Kasumi-1 (cell line): ENCODE data around the gene TSPAN14.
"Not testable (repeated sequence)": the region's sequence is repeated elsewhere in the genome, so short reads cannot be mapped to it uniquely, and the experiment has no call there.

Experiments used
- DNase-seq, 2 experiments: peaks; one replicate each; lab custom pipeline; 2025; lab: John Stamatoyannopoulos, UW

The TSPAN14 gene

DNA sequence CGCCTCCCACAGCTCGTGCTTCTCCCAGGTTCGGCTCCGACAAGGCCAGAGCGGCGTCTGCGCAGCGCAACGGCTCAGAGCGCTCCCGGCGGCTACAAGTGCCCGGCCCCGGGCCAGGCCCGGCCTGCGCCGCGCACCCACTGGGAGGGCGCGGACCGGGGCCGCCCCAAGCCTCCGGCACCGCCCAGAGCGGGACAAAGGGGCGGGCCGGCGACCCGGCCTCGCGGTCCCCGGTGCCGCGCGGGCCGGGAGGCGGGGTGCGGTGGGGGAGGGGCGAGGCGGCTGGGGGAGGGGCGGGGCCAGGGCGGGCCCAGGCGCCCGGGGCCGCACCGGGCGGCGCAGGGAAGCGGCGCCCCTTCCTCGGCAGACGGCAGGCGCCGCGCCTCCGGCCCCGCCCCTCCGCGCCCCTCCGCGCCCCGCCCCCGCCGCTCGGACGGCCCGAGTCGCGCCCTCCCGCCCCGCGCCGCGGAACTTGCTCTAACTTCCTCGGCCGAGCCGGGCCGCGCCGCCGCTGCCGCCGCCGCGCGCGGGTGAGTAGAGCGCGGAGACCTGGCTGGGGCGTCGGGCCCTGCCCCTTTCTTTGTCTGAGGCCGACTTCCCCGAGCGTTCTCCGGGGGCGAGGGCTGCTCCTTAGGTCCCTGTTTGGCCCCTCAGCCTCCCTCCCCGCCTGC is at the start of gene TSPAN14:
Gene TSPAN14, plus strand, starts transcription at position 469 of the 671 bp plus-strand sequence. CDS start 34,924 bp downstream, outside the sequence.
- DNase-seq: peak; percentile 53 to 69

GRCh38 chr10:80405035-80405434 is 49.1 kb upstream of the TSPAN14 start:
- no peak for DNase-seq

- DNase-seq: peak in 1 of 2 experiments; percentile 18
Measured at GRCh38 chr10:80405626-80406025, 48.5 kb upstream of the TSPAN14 start.

DNA sequence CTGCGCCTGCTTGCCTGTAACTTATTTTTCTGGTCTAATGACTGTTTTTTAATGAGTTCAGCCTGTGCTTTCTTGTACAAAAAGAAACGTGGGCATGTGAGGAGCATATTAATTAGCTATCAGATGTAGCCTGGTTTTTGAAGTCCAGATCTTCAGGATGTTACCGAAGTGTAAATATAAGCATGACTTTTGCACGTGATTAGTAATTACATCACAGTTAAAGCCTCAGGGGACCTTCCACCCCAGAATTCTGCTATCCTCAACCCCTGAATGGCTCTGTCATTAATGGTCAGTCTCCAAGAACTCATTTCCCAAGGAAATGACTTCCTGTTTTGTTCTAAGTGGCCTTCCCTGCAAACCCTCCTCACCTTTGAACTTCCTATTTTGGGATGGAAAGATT is 47.9 kb upstream of the TSPAN14 start:
- no peak for DNase-seq

DNA sequence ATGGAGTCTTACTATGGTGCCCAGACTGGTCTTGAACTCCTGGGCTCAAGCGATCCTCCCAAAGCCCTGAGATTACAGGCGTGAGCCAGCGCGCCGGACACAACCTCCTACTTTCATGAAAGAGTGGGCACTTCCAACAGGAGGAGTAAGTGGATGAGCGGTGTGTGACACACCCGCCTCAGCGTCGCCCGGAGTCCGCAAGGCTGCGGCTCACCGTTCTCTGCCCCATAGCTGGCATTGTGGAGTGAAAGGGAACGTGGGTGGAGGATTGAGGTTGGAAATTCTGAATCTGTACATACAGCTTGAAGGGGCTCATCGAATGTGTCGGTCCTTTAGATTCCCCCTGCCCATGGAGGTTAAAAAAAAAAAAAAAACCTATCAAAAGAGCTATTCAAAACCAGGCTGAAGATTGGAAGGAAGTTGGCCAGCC is 46.3 kb upstream of the TSPAN14 start:
- DNase-seq: no peak

DNA sequence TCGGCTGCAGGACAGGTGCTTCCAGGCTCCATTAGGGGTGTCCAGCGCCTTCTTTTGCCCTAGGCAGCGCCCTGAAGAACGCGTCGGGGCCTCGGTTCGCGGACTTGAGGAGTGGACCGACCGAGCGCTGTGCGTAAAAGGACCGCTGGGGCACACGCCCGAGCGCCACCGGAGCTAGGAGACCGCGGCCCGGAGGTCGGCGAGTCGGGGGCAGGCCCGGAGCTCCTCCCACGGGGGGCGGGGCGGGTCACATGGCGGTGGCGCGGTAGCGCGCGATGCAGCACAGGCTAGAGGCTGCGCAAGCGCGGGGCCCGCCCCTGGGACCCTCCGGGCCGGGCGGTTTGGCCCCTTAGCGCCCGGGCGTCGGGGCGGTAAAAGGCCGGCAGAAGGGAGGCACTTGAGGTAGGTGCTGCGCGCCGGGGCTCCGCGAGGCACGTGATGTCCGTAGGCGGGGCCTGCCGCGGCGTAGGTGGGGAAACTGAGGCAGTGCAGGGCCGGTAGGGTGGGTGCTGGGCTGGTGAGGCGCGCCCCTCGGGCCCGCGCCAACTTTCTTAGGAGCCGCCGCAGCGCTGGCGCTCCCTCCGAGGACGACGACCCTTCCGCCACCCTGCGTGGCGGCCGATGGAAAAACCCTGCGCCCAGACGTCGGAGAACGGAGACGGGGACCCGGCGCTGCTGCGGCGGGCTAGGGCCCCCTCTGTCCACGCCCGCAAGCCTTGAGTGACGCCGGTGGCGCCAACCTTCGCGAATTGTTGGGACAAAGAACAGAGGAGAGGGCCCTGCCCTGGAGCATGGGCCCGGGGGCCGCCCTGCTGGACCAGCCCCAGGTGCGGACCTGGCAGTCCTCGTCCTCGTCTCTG is 45.6 kb upstream of the TSPAN14 start, which contains the start of gene PRXL2A:
Gene PRXL2A, plus strand, starts transcription at position 310 of the 860 bp plus-strand sequence. CDS start 11,917 bp downstream, outside the sequence.
- peak; percentile 78 to 80 for DNase-seq

- no peak for DNase-seq
Measured at GRCh38 chr10:80409121-80409520, 45.0 kb upstream of the TSPAN14 start.

GRCh38 chr10:80410122-80410521 is 44.0 kb upstream of the TSPAN14 start:
- no peak for DNase-seq

DNA sequence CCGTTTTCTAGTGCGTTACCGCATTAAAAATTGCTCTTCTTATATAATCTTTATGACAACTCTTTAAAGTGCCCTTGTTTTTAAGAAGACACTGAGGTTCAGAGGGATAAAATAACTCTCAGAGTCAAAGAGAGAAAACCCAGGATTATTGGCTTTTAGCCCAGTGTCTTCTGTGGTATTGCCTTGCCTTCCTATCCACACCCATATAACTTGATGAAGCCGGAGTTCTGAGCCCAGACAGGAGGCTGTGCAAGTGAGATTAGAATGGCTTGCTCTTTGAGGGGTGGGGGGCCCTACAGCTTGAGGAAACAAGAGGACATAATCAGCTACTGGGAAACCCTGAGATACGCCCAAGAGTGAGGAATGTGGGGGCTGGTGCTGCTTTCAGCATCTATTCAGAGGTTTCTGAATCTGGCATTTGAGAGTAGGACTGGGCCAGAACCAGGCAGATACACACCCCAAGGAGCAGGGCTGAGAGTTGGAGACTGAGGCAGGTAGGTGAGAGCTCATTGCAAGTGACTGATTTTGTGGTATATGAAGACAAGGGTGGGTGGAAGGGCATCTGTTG is 43.4 kb upstream of the TSPAN14 start:
- DNase-seq: no peak

GRCh38 chr10:80411267-80411668 is 42.8 kb upstream of the TSPAN14 start:
- DNase-seq: no peak

GRCh38 chr10:80411681-80412220 is 42.4 kb upstream of the TSPAN14 start:
- DNase-seq: no peak

DNA sequence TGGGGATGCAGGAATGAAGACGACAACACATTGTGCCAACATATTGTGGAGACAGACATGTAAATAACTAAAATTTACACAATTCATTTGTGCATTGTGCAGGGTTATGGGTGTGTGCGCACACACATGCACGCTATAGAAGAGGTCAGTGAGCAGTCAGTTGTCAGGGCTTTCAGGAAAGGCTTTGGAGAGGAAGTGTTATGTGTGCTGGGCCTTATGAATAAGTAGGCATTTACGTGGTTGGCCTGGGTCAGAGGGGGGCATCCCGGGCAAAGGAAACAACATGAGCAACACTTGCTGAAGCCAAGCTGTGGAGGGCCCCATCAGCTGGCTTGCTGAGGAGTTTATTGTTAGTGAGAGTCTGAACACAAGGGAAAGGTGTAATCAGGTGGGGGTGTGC is 41.6 kb upstream of the TSPAN14 start:
- peak in 1 of 2 experiments; percentile 9 for DNase-seq

GRCh38 chr10:80413271-80413996 is 40.7 kb upstream of the TSPAN14 start:
- DNase-seq: peak; percentile 91 to 93

GRCh38 chr10:80414142-80414895 is 39.8 kb upstream of the TSPAN14 start:
- no peak for DNase-seq

GRCh38 chr10:80415734-80416478 is 38.2 kb upstream of the TSPAN14 start:
- no peak for DNase-seq

GRCh38 chr10:80416479-80417098 is 37.5 kb upstream of the TSPAN14 start:
- DNase-seq: no peak

GRCh38 chr10:80417256-80417655 is 36.9 kb upstream of the TSPAN14 start:
- DNase-seq: not testable (repeated sequence)

GRCh38 chr10:80421050-80421706 is 32.9 kb upstream of the TSPAN14 start:
- DNase-seq: no peak
